WTC11 (cell line): ENCODE data around the gene TTC38. TPM values are rescaled to one million over a fixed set of nuclear protein-coding genes. Genes with fewer than 3 reads are reported as not detected.

Experiments
- ATAC-seq: fragments of 200-7000 bp; cut with Tn5 transposase; 2 replicates; pipeline ENCODE4 v1.10.0; 2021; ENCODE audit warnings: mild to moderate bottlenecking, moderate library complexity
- CTCF ChIA-PET: fragments of 300-600 bp; sonication (Branson Sonifier 250); formaldehyde crosslinking; loops from one replicate; lab custom pipeline; 2021; ENCODE audit warnings: antibody characterized with exemption; lab: Charles Lee
- POLR2A ChIA-PET: fragments of 350-600 bp; sonication (Branson Sonifier 250); formaldehyde crosslinking; loops from one replicate; lab custom pipeline; 2021; ENCODE audit warnings: antibody characterized with exemption; lab: Charles Lee
- DNase-seq: peaks from one replicate; pipeline ENCODE4 v3.0.0; 2021; ENCODE audit warnings: low spot score
- H3K27ac Mint-ChIP-seq: 2 replicates; pipeline ENCODE4 v1.8.0; 2021; ENCODE audit warnings: mixed read lengths
- H3K27me3 Mint-ChIP-seq: 2 replicates; pipeline ENCODE4 v1.8.0; 2021; ENCODE audit warnings: low read depth, mild to moderate bottlenecking, moderate library complexity, mixed read lengths
- H3K36me3 Mint-ChIP-seq: 2 replicates; pipeline ENCODE4 v1.8.0; 2021; ENCODE audit warnings: mixed read lengths
- H3K4me1 Mint-ChIP-seq: 2 replicates; pipeline ENCODE4 v1.8.0; 2022; ENCODE audit warnings: mixed read lengths
- H3K4me3 Mint-ChIP-seq: 2 replicates; pipeline ENCODE4 v1.8.0; 2021; ENCODE audit warnings: mild to moderate bottlenecking, moderate library complexity, mixed read lengths
- H3K9me3 Mint-ChIP-seq: 2 replicates; pipeline ENCODE4 v1.8.0; 2021; ENCODE audit warnings: mixed read lengths
- CREB1 ChIP-seq: sonication (generic); formaldehyde crosslinking; IDR thresholded peaks from 2 replicates; pipeline ENCODE4 v1.8.0; 2023; ENCODE audit warnings: mild to moderate bottlenecking, missing genetic modification reagents
- EMX1 ChIP-seq: fragments of 250-450 bp; sonication (Bioruptor Pico); IDR thresholded peaks from 2 replicates; pipeline ENCODE4 v1.8.0; 2021; ENCODE audit warnings: mild to moderate bottlenecking
- ESRRA ChIP-seq: sonication (generic); formaldehyde crosslinking; IDR thresholded peaks from 2 replicates; pipeline ENCODE4 v1.8.1; 2022; ENCODE audit warnings: mild to moderate bottlenecking, missing genetic modification reagents, borderline replicate concordance
- FOXP1 ChIP-seq: sonication (generic); formaldehyde crosslinking; IDR thresholded peaks from 2 replicates; pipeline ENCODE4 v1.8.0; 2022; ENCODE audit warnings: missing genetic modification reagents, mild to moderate bottlenecking, moderate library complexity, borderline replicate concordance
- IRF2 ChIP-seq: sonication (generic); formaldehyde crosslinking; IDR thresholded peaks from 2 replicates; pipeline ENCODE4 v1.8.0; 2022; ENCODE audit warnings: low read depth, missing genetic modification reagents, borderline replicate concordance
- JAZF1 ChIP-seq: fragments of 250-450 bp; sonication (Bioruptor Pico); IDR thresholded peaks from 2 replicates; pipeline ENCODE4 v1.9.0; 2021; ENCODE audit warnings: moderate library complexity, mild to moderate bottlenecking, inconsistent platforms
- KAT7 ChIP-seq: sonication (generic); formaldehyde crosslinking; IDR thresholded peaks from 2 replicates; pipeline ENCODE4 v1.8.1; 2023; ENCODE audit warnings: missing genetic modification reagents, mild to moderate bottlenecking, borderline replicate concordance
- NFYB ChIP-seq: sonication (generic); formaldehyde crosslinking; conservative IDR thresholded peaks from 2 replicates; pipeline ENCODE4 v1.8.0; 2022; ENCODE audit warnings: low read depth, missing genetic modification reagents
- RORB ChIP-seq: fragments of 250-450 bp; sonication (Bioruptor Pico); IDR thresholded peaks from 2 replicates; pipeline ENCODE4 v1.9.0; 2021; ENCODE audit warnings: mild to moderate bottlenecking
- SP1 ChIP-seq: sonication (generic); formaldehyde crosslinking; conservative IDR thresholded peaks from 2 replicates; pipeline ENCODE4 v1.8.1; 2022; ENCODE audit warnings: missing genetic modification reagents
- TEAD1 ChIP-seq: sonication (generic); formaldehyde crosslinking; IDR thresholded peaks from 2 replicates; pipeline ENCODE4 v1.8.0; 2022; ENCODE audit warnings: mild to moderate bottlenecking, missing genetic modification reagents
- ZNF263 ChIP-seq: sonication (generic); formaldehyde crosslinking; IDR thresholded peaks from 2 replicates; pipeline ENCODE4 v1.8.1; 2022; ENCODE audit warnings: low read depth, mild to moderate bottlenecking, moderate library complexity, missing genetic modification reagents
- ZNF396 ChIP-seq: fragments of 250-450 bp; sonication (Bioruptor Pico); IDR thresholded peaks from 2 replicates; pipeline ENCODE4 v1.8.0; 2021; ENCODE audit warnings: mild to moderate bottlenecking, moderate library complexity, borderline replicate concordance
- total RNA-seq: library from RNA; stranded (reverse); gene quantifications from 3 replicates; pipeline ENCODE4 v1.2.3, GENCODE V29; 2021
- TF ChIP-seq, protein P1 (sequence below): sonication (generic); formaldehyde crosslinking; IDR thresholded peaks from 2 replicates; pipeline ENCODE4 v1.8.1; 2022; ENCODE audit warnings: missing genetic modification reagents, borderline replicate concordance
- TF ChIP-seq, protein P2 (sequence below): sonication (generic); formaldehyde crosslinking; IDR thresholded peaks from 2 replicates; pipeline ENCODE4 v1.8.1; 2022; ENCODE audit warnings: mild to moderate bottlenecking, moderate library complexity, missing genetic modification reagents
- TF ChIP-seq, protein P3 (sequence below): sonication (generic); formaldehyde crosslinking; IDR thresholded peaks from 2 replicates; pipeline ENCODE4 v1.8.1; 2022; ENCODE audit warnings: low read depth, missing genetic modification reagents, borderline replicate concordance
- TF ChIP-seq, protein P4 (sequence below): fragments of 250-450 bp; sonication (Bioruptor Pico); conservative IDR thresholded peaks from 2 replicates; pipeline ENCODE4 v1.9.0; 2021; ENCODE audit warnings: mild to moderate bottlenecking
- TF ChIP-seq, protein P5 (sequence below): sonication (generic); formaldehyde crosslinking; conservative IDR thresholded peaks from 2 replicates; pipeline ENCODE4 v1.8.1; 2022; ENCODE audit warnings: mild to moderate bottlenecking, missing genetic modification reagents
- TF ChIP-seq, protein P6 (sequence below): sonication (generic); formaldehyde crosslinking; IDR thresholded peaks from 2 replicates; pipeline ENCODE4 v1.8.1; 2023; ENCODE audit warnings: mild to moderate bottlenecking, missing genetic modification reagents, borderline replicate concordance
- TF ChIP-seq, protein P7 (sequence below): sonication (generic); formaldehyde crosslinking; IDR thresholded peaks from 2 replicates; pipeline ENCODE4 v1.8.0; 2022; ENCODE audit warnings: mild to moderate bottlenecking, missing genetic modification reagents
- TF ChIP-seq, protein P8 (sequence below): sonication (generic); formaldehyde crosslinking; conservative IDR thresholded peaks from 2 replicates; pipeline ENCODE4 v1.8.1; 2023; ENCODE audit warnings: mild to moderate bottlenecking, low read depth, missing genetic modification reagents, moderate library complexity

TTC38 gene
- total RNA-seq, 1 experiment from 2014 or later = 20.7 TPM

DNA sequence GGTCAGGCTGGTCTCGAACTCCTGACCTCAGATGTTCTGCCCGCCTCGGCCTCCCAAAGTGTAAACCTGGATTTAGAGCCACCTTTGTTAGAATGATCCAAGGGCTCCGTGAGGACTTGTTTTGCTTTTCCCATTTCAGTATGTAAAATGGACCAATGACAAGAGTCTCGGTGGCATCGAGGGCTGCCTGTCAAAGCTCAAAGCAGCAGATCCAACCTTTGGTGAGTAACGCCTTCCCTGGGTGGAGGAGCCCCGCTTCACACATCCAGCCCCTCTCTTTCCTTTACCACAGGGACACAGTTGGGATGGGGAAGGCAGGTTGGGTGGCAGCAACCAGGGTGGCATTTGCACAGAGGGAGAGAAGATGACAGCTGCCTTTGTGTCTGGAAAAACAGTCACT is 4.4 kb downstream of the TTC38 start (continued):
- TF ChIP-seq, protein P1, sequence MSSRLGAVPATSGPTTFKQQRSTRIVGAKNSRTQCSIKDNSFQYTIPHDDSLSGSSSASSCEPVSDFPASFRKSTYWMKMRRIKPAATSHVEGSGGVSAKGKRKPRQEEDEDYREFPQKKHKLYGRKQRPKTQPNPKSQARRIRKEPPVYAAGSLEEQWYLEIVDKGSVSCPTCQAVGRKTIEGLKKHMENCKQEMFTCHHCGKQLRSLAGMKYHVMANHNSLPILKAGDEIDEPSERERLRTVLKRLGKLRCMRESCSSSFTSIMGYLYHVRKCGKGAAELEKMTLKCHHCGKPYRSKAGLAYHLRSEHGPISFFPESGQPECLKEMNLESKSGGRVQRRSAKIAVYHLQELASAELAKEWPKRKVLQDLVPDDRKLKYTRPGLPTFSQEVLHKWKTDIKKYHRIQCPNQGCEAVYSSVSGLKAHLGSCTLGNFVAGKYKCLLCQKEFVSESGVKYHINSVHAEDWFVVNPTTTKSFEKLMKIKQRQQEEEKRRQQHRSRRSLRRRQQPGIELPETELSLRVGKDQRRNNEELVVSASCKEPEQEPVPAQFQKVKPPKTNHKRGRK (CRISPR knock-in tag) = no peak
- TF ChIP-seq, protein P2, sequence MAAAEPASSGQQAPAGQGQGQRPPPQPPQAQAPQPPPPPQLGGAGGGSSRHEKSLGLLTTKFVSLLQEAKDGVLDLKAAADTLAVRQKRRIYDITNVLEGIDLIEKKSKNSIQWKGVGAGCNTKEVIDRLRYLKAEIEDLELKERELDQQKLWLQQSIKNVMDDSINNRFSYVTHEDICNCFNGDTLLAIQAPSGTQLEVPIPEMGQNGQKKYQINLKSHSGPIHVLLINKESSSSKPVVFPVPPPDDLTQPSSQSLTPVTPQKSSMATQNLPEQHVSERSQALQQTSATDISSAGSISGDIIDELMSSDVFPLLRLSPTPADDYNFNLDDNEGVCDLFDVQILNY (CRISPR knock-in tag) = no peak
- TF ChIP-seq TEAD1 (no peak), EMX1 (CRISPR knock-in tag) (no peak)
- TF ChIP-seq, protein P3, sequence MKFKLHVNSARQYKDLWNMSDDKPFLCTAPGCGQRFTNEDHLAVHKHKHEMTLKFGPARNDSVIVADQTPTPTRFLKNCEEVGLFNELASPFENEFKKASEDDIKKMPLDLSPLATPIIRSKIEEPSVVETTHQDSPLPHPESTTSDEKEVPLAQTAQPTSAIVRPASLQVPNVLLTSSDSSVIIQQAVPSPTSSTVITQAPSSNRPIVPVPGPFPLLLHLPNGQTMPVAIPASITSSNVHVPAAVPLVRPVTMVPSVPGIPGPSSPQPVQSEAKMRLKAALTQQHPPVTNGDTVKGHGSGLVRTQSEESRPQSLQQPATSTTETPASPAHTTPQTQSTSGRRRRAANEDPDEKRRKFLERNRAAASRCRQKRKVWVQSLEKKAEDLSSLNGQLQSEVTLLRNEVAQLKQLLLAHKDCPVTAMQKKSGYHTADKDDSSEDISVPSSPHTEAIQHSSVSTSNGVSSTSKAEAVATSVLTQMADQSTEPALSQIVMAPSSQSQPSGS (CRISPR knock-in tag) = no peak
- TF ChIP-seq, protein P4, sequence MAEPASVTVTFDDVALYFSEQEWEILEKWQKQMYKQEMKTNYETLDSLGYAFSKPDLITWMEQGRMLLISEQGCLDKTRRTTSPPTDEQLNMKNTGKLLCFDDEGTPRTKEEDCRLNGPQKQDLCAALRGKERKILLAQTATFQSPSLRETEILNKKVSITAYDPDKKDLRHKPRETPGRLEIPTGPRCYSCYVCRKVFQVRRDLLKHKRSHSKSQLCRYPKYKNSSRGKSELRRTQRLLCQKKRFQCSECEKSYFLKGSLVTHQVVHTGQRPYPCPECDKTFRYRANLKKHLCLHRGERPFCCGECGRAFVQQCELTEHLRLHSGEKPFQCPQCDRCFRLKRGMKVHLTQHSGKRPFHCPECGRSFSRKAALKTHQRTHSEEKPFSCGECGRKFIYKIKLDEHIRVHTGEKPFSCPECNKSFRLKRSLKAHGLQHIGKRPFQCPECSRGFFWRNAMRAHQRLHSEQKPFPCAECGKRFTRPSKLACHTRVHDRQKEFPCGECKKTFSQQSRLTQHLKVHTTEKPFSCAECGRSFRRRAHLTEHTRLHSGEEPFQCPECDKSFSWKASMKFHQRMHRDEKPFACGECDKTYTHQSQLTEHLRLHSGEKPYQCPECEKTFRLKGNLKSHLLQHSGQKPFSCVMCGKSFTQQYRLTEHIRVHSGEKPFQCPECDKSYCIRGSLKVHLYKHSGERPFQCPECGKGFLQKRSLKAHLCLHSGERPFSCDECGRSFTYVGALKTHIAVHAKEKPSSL (CRISPR knock-in tag) = no peak

DNA sequence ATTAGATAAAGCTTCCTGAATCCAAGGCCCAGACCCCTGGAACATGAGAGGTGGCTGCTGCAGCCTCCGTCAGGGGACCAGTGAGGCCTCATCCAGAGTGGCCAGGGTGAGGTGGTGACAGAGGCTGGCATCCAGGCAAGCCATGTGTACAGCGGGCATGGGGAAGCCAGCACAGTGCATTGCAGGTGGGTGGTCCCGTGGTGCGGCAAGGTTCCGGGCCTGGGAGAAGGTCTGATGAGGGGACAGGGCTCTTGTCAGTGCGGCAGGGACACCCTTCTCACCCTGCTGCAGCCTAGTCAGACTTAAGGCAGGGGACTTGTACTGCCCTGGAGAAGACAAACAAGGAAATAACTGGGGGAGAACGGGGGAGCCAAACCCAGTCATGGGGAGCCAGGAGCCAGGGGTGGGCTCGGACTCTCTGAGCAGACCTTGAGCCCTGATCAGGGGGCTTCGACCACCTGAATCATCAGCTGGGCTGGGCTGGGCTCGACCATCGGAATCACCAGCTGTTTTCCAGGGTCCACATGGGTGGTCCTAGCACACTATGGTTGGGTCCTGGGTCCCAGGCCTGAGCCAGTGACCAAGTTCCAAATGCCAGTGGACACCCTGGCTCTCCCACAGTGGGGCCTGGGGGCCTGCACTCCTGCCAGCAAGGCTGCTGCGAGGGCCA is 5.1 kb downstream of the TTC38 start:
- Mint-ChIP-seq H3K4me3 (no peak overlapping the region), H3K27me3 (no peaks in the 10 kb centered on the region), H3K27ac (no peak overlapping the region), H3K9me3 (peaks cover 7% of the 10 kb centered on the region), H3K36me3 (peaks cover 21% of the 10 kb centered on the region), H3K4me1 (peaks cover 4% of the 10 kb centered on the region)
- ChIA-PET CTCF (no interaction called here), POLR2A (no interaction called here)
- no peak for ATAC-seq
- DNase-seq = no peak
- no peak for TF ChIP-seq ESRRA (CRISPR knock-in tag)
- TF ChIP-seq ZNF396 (CRISPR knock-in tag) = no peak
- TF ChIP-seq, protein P5, sequence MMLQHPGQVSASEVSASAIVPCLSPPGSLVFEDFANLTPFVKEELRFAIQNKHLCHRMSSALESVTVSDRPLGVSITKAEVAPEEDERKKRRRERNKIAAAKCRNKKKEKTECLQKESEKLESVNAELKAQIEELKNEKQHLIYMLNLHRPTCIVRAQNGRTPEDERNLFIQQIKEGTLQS (CRISPR knock-in tag) = no peak
- no peak for TF ChIP-seq FOXP1
- TF ChIP-seq NFYB (CRISPR knock-in tag) = no peak
- TF ChIP-seq CREB1 (CRISPR knock-in tag) = no peak
- TF ChIP-seq, protein P6, sequence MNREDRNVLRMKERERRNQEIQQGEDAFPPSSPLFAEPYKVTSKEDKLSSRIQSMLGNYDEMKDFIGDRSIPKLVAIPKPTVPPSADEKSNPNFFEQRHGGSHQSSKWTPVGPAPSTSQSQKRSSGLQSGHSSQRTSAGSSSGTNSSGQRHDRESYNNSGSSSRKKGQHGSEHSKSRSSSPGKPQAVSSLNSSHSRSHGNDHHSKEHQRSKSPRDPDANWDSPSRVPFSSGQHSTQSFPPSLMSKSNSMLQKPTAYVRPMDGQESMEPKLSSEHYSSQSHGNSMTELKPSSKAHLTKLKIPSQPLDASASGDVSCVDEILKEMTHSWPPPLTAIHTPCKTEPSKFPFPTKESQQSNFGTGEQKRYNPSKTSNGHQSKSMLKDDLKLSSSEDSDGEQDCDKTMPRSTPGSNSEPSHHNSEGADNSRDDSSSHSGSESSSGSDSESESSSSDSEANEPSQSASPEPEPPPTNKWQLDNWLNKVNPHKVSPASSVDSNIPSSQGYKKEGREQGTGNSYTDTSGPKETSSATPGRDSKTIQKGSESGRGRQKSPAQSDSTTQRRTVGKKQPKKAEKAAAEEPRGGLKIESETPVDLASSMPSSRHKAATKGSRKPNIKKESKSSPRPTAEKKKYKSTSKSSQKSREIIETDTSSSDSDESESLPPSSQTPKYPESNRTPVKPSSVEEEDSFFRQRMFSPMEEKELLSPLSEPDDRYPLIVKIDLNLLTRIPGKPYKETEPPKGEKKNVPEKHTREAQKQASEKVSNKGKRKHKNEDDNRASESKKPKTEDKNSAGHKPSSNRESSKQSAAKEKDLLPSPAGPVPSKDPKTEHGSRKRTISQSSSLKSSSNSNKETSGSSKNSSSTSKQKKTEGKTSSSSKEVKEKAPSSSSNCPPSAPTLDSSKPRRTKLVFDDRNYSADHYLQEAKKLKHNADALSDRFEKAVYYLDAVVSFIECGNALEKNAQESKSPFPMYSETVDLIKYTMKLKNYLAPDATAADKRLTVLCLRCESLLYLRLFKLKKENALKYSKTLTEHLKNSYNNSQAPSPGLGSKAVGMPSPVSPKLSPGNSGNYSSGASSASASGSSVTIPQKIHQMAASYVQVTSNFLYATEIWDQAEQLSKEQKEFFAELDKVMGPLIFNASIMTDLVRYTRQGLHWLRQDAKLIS (CRISPR knock-in tag) = no peak
- no peak for TF ChIP-seq SP1
- no peak for TF ChIP-seq ZNF263 (CRISPR knock-in tag)
- TF ChIP-seq JAZF1 (CRISPR knock-in tag) = no peak
- TF ChIP-seq RORB = no peak
- TF ChIP-seq IRF2 (CRISPR knock-in tag) = no peak
- TF ChIP-seq, protein P7, sequence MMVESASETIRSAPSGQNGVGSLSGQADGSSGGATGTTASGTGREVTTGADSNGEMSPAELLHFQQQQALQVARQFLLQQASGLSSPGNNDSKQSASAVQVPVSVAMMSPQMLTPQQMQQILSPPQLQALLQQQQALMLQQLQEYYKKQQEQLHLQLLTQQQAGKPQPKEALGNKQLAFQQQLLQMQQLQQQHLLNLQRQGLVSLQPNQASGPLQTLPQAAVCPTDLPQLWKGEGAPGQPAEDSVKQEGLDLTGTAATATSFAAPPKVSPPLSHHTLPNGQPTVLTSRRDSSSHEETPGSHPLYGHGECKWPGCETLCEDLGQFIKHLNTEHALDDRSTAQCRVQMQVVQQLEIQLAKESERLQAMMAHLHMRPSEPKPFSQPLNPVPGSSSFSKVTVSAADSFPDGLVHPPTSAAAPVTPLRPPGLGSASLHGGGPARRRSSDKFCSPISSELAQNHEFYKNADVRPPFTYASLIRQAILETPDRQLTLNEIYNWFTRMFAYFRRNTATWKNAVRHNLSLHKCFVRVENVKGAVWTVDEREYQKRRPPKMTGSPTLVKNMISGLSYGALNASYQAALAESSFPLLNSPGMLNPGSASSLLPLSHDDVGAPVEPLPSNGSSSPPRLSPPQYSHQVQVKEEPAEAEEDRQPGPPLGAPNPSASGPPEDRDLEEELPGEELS (CRISPR knock-in tag) = no peak
- TF ChIP-seq KAT7 (CRISPR knock-in tag) = no peak
- TF ChIP-seq, protein P8, sequence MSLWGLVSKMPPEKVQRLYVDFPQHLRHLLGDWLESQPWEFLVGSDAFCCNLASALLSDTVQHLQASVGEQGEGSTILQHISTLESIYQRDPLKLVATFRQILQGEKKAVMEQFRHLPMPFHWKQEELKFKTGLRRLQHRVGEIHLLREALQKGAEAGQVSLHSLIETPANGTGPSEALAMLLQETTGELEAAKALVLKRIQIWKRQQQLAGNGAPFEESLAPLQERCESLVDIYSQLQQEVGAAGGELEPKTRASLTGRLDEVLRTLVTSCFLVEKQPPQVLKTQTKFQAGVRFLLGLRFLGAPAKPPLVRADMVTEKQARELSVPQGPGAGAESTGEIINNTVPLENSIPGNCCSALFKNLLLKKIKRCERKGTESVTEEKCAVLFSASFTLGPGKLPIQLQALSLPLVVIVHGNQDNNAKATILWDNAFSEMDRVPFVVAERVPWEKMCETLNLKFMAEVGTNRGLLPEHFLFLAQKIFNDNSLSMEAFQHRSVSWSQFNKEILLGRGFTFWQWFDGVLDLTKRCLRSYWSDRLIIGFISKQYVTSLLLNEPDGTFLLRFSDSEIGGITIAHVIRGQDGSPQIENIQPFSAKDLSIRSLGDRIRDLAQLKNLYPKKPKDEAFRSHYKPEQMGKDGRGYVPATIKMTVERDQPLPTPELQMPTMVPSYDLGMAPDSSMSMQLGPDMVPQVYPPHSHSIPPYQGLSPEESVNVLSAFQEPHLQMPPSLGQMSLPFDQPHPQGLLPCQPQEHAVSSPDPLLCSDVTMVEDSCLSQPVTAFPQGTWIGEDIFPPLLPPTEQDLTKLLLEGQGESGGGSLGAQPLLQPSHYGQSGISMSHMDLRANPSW (CRISPR knock-in tag) = no peak
